Sigmoid colon (tissue), 7 donors: ENCODE results near the gene VAMP8. TPM values are rescaled to one million over a fixed set of nuclear protein-coding genes. Genes with fewer than 3 reads are reported as not detected.

Source experiments
- DNase-seq: peaks from one replicate; pipeline ENCODE4 v3.0.0-alpha.2; 2019
- H3K27ac ChIP-seq, 4 donors: fragments of 200-600 bp; sonication (generic); one replicate each; pipeline ENCODE4 v1.5.1; 2016 to 2019; ENCODE audit warnings: mild to moderate bottlenecking in 1 of 4
- H3K27me3 ChIP-seq, 3 donors: fragments of 200-600 bp; sonication (generic); one replicate each; pipeline ENCODE4 v1.5.1; 2019; ENCODE audit warnings: mild to moderate bottlenecking in 1 of 3
- H3K36me3 ChIP-seq, 4 donors: fragments of 200-600 bp; sonication (generic); one replicate each; pipeline ENCODE4 v1.5.1; 2016 to 2019
- H3K4me1 ChIP-seq, 4 donors: fragments of 200-600 bp; sonication (generic); one replicate each; pipeline ENCODE4 v1.5.1; 2017 to 2019
- H3K4me3 ChIP-seq, 4 donors: fragments of 200-600 bp; sonication (generic); one replicate each; pipeline ENCODE4 v1.5.1; 2017 to 2019; ENCODE audit warnings: mild to moderate bottlenecking in 2 of 4, moderate library complexity in 1 of 4
- H3K9me3 ChIP-seq, 4 donors: fragments of 200-600 bp in 3 of 4; sonication (generic) in 3 of 4; one replicate each; pipeline versions ENCODE4 v1.5.1 to v1.6.1; 2013 to 2019
- EP300 ChIP-seq, 4 donors: sonication (generic); formaldehyde crosslinking; IDR thresholded peaks; one replicate each; pipeline ENCODE4 v1.6.1; 2017; ENCODE audit warnings: antibody characterized with exemption in 4 of 4
- POLR2A ChIP-seq, 2 donors: fragments of 450-650 bp; IDR thresholded peaks; one replicate each; pipeline ENCODE4 v1.6.1; 2016; ENCODE audit warnings: antibody characterized with exemption in 2 of 2, mild to moderate bottlenecking in 2 of 2, moderate library complexity in 2 of 2
- POLR2AphosphoS5 ChIP-seq, 4 donors: sonication (generic); formaldehyde crosslinking; IDR thresholded peaks; one replicate each; pipeline ENCODE4 v1.6.1; 2017; ENCODE audit warnings: antibody characterized with exemption in 4 of 4
- whole genome bisulfite sequencing, 2 donors: extraction: QIAGEN DNeasy Blood & Tissue Kit; methylation state at CpG; one replicate each; pipeline ENCODE4 v1.1.7; 2013; 5-methylcytosine and 5-hydroxymethylcytosine counted together
- intact Hi-C: fragments of 100-400 bp; cut with DNase I; formaldehyde crosslinking; loops from one replicate; pipeline ENCODE4 v1.15.1; 2023
- polyA plus RNA-seq, 3 donors: library from polyadenylated mRNA; stranded (reverse); fragments of 200-250 nt; gene quantifications; one replicate each; pipeline ENCODE4 v1.2.3, GENCODE V29; 2013
- total RNA-seq, 4 donors: library from RNA; depleted of rRNA; stranded (reverse); fragments of >200 nt; gene quantifications; one replicate each; pipeline ENCODE4 v1.1.0, GENCODE V29; 2016
- TF ChIP-seq, protein P1 (sequence below), 4 experiments: fragments of 450-650 bp in 3 of 4; fragments of 200-600 bp in 1 of 4; IDR thresholded peaks; one replicate each; pipeline ENCODE4 v1.5.1; 2016 to 2019; ENCODE audit warnings: antibody characterized with exemption in 4 of 4, mild to moderate bottlenecking in 3 of 4, moderate library complexity in 2 of 4
- donor health status: healthy with polysubstance abuse.
- donor health status: Bipolar disorder and iron deficiency.
- donor health status: healthy.

VAMP8 gene
- 10 to 100 TPM in 2 of 4 donors, 1 to 10 TPM in 2; 1.9 to 33.3 (median 13.2) TPM for total RNA-seq
- polyA plus RNA-seq = 100 to 1,000 TPM; 441 to 941 (median 696) TPM

- Histone ChIP-seq H3K9me3 (no peaks in the 10 kb centered on the region), H3K27me3 (no peaks in the 10 kb centered on the region), H3K4me3 (peak within 1 kb of the TSS in 3 of 4 donors; percentile 28 to 36 (median 29)), H3K36me3 (no peaks in the 10 kb centered on the region), H3K4me1 (peaks cover 0 to 6% (median 0%) of the 10 kb centered on the region in 4 donors), H3K27ac (peak within 1 kb of the TSS; percentile 50 to 71 (median 61))
- no peak for DNase-seq
- 8 to 19% methylated on average over 19 of the region's 19 CpGs for WGBS, 2 donors
- intact Hi-C loops = no loop called here
- TF ChIP-seq, protein P1, sequence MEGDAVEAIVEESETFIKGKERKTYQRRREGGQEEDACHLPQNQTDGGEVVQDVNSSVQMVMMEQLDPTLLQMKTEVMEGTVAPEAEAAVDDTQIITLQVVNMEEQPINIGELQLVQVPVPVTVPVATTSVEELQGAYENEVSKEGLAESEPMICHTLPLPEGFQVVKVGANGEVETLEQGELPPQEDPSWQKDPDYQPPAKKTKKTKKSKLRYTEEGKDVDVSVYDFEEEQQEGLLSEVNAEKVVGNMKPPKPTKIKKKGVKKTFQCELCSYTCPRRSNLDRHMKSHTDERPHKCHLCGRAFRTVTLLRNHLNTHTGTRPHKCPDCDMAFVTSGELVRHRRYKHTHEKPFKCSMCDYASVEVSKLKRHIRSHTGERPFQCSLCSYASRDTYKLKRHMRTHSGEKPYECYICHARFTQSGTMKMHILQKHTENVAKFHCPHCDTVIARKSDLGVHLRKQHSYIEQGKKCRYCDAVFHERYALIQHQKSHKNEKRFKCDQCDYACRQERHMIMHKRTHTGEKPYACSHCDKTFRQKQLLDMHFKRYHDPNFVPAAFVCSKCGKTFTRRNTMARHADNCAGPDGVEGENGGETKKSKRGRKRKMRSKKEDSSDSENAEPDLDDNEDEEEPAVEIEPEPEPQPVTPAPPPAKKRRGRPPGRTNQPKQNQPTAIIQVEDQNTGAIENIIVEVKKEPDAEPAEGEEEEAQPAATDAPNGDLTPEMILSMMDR (IDR thresholded peaks at IDR 0.05) = no peak
- TF ChIP-seq EP300 (IDR thresholded peaks at IDR 0.05) (no peak), POLR2AphosphoS5 (IDR thresholded peaks at IDR 0.05) (no peak), POLR2A (IDR thresholded peaks at IDR 0.05) (no peak)
Measured at GRCh38 chr2:85577386-85578242, at the start of gene VAMP8. TSS of gene VAMP8 (plus strand) at chr2:85577586. CDS start at chr2:85577647, 61 bp downstream.

GRCh38 chr2:85527787-85528186, 49.6 kb upstream of the VAMP8 start:
- no peak for TF ChIP-seq POLR2A (IDR thresholded peaks at IDR 0.05)
- TF ChIP-seq EP300 (IDR thresholded peaks at IDR 0.05) = no peak
- TF ChIP-seq, protein P1 (IDR thresholded peaks at IDR 0.05) = no peak
- TF ChIP-seq POLR2AphosphoS5 (IDR thresholded peaks at IDR 0.05) = no peak
- Histone ChIP-seq H3K27ac (no peak overlapping the region), H3K27me3 (no peaks in the 10 kb centered on the region), H3K36me3 (no peaks in the 10 kb centered on the region), H3K9me3 (no peaks in the 10 kb centered on the region), H3K4me3 (no peak overlapping the region), H3K4me1 (peaks cover 0 to 22% (median 20%) of the 10 kb centered on the region in 4 donors)
- intact Hi-C loops = no loop called here
- DNase-seq = no peak

DNA sequence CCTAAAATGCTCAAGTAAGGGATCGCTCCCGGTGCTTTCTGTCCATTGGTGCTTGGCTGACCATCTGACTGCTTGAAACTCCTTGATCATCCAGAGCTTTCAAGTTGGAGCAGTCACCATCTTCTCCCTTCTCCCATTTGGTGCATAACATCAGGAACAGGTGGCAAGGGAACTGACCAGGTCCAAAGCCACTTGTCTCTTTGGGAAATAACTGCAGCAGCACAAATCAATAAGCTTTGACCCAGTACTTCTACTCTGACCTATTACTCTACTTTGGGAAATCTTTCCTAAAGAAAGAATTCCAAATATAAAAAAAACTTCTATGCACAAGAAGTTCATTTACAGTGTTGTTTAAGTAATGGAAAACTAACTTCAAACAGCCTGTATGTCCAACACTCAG, 49.0 kb upstream of the VAMP8 start:
- no peaks in the 10 kb centered on the region for H3K9me3 ChIP-seq
- no peak overlapping the region for H3K4me3 ChIP-seq
- no peak for DNase-seq
- H3K27ac ChIP-seq = no peak overlapping the region
- intact Hi-C loops = no loop called here
- TF ChIP-seq POLR2AphosphoS5 (IDR thresholded peaks at IDR 0.05) (no peak), EP300 (IDR thresholded peaks at IDR 0.05) (no peak), POLR2A (IDR thresholded peaks at IDR 0.05) (no peak)
- TF ChIP-seq, protein P1 (IDR thresholded peaks at IDR 0.05) = no peak
- no peaks in the 10 kb centered on the region for H3K36me3 ChIP-seq
- H3K27me3 ChIP-seq = no peaks in the 10 kb centered on the region
- peaks cover 0 to 21% (median 19%) of the 10 kb centered on the region in 4 donors for H3K4me1 ChIP-seq
- WGBS, 2 donors = 96 to 97% methylated on average over 2 of the region's 2 CpGs

DNA sequence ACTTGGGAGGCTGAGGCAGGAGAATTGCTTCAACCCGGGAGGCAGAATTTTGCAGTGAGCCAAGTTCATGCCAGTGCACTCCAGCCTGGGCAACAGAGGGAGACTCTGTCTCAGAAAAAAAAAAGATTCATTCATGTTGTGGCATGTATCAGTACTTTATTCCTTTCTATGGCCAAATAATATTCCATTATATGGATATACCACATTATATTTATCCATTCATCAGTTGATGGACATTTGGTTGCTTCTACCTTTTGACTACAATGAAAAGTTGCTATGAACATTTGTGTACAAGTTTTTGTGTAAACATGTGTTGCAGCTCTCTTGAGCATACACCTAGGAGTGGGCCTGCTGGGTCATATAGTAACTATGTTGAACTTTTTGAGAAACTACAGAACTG, 47.6 kb upstream of the VAMP8 start:
- Histone ChIP-seq H3K9me3 (no peaks in the 10 kb centered on the region), H3K4me1 (peaks cover 0 to 7% (median 4%) of the 10 kb centered on the region in 4 donors), H3K4me3 (no peak overlapping the region), H3K27ac (no peak overlapping the region), H3K36me3 (no peaks in the 10 kb centered on the region), H3K27me3 (no peaks in the 10 kb centered on the region)
- 95 to 97% methylated on average over 1 of the region's 1 CpG for WGBS, 2 donors
- no peak for DNase-seq
- intact Hi-C loops = no loop called here
- TF ChIP-seq EP300 (IDR thresholded peaks at IDR 0.05) (no peak), POLR2AphosphoS5 (IDR thresholded peaks at IDR 0.05) (no peak), POLR2A (IDR thresholded peaks at IDR 0.05) (no peak)
- TF ChIP-seq, protein P1 (IDR thresholded peaks at IDR 0.05) = no peak
